GM18505 (cell line): ENCODE data around the gene C1QTNF12.

ENCODE experiments used
- ATAC-seq: cut with Tn5 transposase; IDR thresholded peaks from one replicate; pipeline ENCODE4 v1.9.1; 2021; ENCODE audit not compliant: unreplicated experiment
- POLR2A ChIP-seq: IDR thresholded peaks from 4 replicates; pipeline ENCODE4 v1.6.1; 2011; ENCODE audit warnings: borderline replicate concordance; ENCODE audit not compliant: insufficient read depth, insufficient read length; ENCODE audit errors: extremely low read depth

Gene C1QTNF12

GRCh38 chr1:1285611-1286311, 39.2 kb upstream of the C1QTNF12 start:
- ATAC-seq = no peak
- TF ChIP-seq POLR2A = no peak

DNA sequence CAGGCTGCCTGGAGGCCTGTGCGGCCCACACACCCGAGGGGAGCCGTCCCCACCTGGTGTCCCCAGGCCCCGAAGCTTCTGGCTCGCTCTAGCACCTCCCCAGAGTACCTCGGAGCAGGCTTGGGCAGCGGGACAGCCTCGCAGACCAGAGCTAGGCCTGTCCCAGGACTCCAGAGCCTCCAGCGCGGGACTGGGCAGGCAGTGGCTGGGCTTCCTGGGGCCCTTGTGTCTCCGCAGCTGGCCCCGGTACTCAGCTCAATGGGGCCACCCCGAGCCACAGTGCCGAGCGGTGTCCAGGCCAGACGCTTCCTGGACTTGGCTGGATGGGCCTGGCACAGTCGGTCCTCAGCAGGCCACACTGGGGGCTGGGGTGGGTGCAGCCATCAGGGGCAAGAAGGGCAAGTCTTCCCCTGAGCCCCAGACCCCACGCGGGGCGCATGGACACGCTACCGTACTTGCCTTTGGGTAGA, 38.6 kb upstream of the C1QTNF12 start:
- ATAC-seq = no peak
- no peak for TF ChIP-seq POLR2A

GRCh38 chr1:1284221-1285101, 37.9 kb upstream of the C1QTNF12 start:
- ATAC-seq = no peak
- no peak for TF ChIP-seq POLR2A

GRCh38 chr1:1283821-1284220, 37.3 kb upstream of the C1QTNF12 start:
- TF ChIP-seq POLR2A = no peak
- no peak for ATAC-seq

GRCh38 chr1:1282998-1283397, 36.5 kb upstream of the C1QTNF12 start:
- no peak for ATAC-seq
- no peak for TF ChIP-seq POLR2A

DNA sequence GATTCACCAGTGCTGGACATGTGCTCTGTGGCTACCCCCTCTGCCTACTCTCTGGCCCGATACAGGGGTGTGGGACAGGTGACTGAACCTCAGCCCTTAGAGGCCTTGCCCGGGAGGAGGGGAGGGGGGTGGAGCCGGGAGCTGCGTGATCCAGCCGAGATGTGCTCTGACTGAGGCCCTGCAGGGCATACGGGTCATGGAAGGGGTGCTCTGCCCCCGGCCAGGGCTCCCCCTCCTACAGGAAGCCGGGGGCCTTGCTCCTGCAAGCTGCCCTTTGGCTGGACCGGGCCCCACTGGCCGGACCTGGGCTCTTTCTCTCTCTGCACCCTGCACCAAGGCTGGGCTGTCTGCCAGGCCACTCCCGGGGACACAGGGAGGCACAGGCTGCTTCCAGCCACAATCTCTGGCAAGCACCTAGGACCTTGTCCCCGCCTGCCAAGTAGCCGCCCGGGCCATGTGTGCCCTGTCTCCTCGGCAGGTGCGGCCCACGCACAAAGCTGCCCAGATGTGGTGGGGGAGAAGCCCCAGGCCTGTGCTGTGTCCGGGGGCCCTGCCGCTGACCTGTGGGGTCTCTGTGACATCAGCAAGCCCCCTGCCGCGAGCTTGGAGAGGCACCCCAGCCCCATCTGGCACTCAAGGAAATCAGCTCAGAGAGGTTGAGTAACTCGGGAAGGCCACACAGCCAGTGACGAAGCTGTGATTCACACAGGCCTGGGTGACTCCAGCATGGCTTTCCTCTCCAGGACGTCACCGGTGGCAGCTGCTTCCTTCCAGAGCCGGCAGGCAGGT, 35.2 kb upstream of the C1QTNF12 start:
- TF ChIP-seq POLR2A = no peak
- no peak for ATAC-seq

DNA sequence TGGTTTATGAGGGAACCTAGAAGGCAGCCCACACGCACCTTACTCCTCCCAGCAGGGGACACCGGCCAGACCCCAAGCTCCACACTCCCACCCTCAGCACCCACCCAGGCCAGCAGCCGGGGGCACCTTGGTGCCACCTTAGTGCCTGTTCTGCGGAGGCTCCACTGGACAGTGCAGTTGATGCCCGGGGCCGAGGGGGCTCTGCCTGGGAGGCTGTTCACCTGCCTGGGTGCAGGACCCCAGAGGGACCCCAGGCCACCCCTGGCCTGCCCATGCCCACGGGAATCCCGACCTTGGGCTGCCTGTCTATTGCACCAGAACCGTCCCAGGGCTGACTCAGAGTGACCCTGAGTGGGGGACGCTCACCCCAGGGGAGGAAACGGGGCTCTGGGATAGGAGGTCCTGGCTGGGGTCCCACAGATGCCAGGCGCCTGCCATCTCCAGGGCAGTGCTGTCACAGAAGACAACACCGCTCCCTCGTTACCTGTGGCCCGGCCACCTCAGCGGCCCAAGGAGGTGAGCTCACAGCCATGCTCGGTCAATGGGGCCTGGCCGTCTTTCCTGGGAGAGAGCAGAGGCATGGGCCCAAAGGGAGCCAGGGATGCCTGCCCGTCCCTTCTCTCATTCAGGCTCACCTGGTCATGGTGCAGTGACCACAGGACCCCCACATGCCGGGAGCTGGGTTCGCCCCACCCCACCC, 34.4 kb upstream of the C1QTNF12 start:
- ATAC-seq = no peak
- TF ChIP-seq POLR2A = no peak

DNA sequence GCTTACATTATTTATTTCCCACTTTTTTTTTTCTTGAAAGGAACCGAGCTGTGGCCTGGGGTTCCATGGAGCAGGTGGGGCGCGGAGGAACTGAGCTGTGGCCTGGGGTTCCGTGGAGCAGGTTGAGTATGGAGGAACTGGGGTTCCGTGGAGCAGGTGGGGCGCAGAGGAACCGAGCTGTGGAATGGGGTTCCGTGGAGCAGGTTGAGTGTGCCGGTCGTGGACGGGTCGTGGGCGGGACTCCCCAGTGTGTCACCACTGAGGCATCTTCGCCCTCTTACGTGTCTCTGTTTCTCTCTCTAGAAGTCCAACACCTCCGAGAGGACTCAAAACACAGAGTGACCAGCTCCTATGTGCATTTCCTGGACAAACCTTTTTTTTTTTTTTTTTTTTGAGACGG, 32.5 kb upstream of the C1QTNF12 start:
- no peak for TF ChIP-seq POLR2A
- no peak for ATAC-seq

DNA sequence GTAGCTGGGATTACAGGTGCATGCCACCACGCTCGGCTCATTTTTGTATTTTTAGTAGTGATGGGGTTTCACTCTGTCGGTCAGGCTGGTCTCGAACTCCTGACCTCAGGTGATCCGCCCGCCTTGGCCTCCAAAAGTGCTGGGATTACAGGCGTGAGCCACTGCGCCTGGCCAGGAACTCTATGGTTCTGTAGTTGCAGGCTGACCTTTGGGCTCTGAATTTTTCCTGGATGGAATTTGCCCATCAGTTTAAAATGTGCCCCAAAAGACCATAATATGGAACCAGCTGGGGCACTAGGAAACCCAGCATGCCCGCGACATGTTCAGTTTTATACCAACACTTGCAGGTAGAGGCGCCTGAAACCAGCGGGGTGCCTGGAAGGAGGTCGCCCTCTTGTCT, 32.1 kb upstream of the C1QTNF12 start:
- ATAC-seq = no peak
- no peak for TF ChIP-seq POLR2A

GRCh38 chr1:1275836-1276235, 29.3 kb upstream of the C1QTNF12 start:
- ATAC-seq = no peak
- no peak for TF ChIP-seq POLR2A

DNA sequence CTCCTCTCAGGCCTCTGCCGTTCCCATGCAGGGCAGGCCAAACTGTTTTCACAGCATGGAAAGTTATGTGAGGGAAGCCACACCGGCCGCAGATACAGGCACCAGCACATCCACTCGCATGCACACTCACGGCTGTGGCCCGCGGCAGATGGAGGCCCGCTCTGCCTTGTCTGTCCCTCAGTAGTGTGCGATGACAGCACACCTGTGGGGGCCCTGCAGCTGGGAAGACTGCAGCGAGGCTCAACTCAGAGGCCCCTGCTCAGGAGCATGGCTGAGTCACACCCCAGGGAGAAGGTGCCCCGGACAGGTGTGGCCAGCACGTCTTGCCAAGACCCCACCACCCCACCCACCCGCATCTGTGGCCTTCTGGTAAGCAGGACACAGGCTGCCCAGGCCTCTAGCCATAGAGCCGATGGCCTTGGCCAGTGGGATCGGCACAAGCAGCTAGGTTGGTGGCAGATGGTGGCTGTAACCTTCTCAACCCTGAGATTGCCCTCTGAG, 28.5 kb upstream of the C1QTNF12 start:
- no peak for TF ChIP-seq POLR2A
- ATAC-seq = no peak

DNA sequence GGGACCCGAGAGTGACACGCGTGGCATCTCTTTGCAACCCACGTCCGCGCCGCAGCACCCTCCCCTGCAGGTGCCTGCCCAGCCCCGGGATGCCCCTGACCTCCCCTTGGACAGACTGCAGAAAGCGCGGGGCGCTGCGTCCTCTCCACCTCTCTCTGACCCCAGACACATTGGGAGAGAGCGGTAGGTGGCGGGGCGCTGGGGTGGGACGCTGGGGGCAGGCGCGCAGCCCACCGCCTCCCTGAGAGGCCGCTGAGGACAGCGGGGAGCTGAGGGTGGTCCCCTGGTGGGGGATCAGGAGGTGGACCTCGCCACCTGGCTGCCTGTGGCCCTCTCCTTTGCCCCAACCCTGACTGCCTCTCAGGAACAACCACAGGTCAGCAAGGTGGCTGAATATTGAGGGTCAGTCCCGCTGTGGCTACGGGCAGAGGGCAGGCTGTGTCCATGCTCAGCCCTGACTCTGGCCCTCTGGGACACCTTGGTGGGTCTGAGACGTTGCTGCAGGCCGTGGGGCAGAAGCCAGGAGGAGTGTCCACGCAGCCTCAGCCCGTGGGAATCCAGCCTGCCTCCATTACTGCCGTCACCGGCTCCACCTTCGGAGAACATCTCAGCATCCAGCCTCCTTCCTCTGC, 27.9 kb upstream of the C1QTNF12 start:
- ATAC-seq = peak; percentile 15
- TF ChIP-seq POLR2A = no peak

DNA sequence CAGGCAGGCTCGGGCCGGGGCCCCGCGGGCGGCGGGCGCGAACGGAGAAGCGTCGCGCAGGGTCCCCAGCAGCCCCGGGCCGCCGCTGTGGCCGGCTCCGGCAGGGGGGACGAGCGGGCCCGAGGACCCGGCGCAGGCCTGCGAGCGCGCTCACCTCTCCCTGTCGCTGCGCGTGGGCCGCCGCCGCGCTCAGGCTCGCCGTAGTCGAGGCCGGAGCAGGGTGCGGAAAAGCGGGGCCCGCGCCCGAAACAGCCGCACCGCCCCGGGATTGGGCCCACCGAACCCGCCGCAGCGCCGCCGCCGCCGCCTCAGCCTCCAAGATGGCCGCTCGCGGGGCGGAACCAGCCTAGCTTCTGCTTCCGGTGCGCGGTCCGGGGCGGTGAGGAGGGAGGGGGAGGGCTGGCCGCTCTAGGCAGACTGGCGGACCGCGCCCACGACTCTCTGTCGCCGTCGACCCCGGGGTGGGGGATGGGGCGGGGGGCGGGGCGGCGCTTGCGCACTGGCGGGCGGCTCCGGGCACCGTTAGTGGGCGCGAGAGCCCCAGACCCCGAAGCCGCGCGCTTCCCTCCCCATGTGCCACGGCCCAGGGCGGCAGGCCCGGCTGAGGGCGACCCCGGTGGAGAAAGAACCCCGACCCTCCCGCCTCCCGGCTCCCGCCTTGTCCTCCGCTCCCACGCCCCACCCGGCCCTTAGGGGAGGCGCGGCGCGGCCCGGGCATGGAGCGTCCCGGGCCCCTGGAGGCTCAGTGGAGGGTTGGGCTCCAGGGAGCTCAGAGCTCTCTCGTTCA, 27.2 kb upstream of the C1QTNF12 start, which contains the start of gene UBE2J2:
TSS of gene UBE2J2 (minus strand) at position 343 of the 787 bp plus-strand sequence. CDS start 5,862 bp downstream, outside the sequence.
- TF ChIP-seq POLR2A = peak; percentile 66
- ATAC-seq = peak; percentile 82
